ENCODE data around the gene TRIM28. TPM values are rescaled to one million over a fixed set of nuclear protein-coding genes. Genes with fewer than 3 reads are reported as not detected.
"Not testable (repeated sequence)": the region's sequence is repeated elsewhere in the genome, so short reads cannot be mapped to it uniquely, and the experiment has no call there.

The TRIM28 gene
- 579 and 1,015 TPM in 2 replicates for total RNA-seq (2014; rRNA removed; shearing (Covaris generic))

DNA sequence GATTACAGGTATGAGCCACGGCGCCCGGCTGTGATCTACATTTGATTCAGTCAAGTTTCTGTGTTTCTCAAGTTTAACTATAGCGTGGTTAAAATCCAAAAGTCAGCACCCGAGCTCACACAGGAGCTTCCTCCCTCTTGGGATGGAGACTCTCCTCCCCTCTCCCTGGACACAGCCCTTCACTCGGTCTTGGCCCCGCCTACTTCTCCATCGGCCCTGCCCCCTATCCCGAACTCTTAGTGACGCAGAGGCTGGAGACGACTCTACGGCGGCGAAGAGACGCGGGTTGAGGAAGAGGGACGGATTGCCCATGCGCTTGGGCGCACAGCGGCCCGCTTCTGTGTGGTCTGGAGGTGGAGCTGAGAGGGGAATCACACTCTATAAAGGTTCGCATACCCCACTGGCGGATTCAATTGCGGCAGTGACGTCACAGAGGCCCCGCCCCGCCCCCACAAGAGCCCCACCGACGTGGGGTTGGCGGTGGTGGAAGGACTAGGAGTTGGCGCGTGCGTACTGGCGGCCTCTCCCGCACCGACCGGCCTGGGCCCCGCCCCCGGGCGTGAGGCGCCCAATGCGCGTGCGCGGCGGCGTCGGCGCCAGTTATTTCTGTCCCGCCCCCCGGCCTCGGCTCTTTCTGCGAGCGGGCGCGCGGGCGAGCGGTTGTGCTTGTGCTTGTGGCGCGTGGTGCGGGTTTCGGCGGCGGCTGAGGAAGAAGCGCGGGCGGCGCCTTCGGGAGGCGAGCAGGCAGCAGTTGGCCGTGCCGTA, at the start of gene TRIM28:
TSS of gene TRIM28 (plus strand) at position 239 of the 765 bp plus-strand sequence. CDS start 694 bp downstream, outside the sequence.
- in situ Hi-C loops (cut with HindIII; ENCODE audit: low sequenced_read_pairs), result no loop called here
- peak; percentile 98 for DNase-seq (ENCODE audit: low spot score)

DNA sequence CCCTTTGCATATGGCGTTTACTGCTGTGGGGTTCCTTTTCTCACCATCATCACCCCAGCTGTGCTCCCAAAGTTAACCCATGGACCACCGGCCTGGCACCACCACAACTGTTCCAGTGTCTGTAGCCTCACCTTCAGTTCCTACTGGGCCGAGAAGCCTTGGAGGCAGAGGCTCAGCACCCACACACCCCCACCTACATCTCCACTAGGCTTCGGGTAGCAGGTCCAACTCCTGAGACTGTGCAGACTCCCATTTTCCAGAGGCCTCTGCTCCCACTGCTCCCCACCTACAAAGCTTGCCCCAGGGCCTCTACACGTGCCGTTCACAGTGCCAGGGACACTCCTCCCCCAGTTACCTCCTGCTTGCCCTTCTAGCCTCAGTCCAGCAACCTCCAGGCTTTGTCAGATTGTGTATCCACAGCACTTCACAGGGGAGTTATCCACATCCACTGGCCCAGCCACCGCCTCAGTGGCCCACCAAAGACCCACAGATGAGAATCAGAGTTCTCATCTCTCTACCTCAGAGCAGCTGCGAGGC, 46.2 kb upstream of the TRIM28 start:
- in situ Hi-C loops (cut with HindIII; ENCODE audit: low sequenced_read_pairs), result no loop called here
- DNase-seq (ENCODE audit: low spot score), result no peak

DNA sequence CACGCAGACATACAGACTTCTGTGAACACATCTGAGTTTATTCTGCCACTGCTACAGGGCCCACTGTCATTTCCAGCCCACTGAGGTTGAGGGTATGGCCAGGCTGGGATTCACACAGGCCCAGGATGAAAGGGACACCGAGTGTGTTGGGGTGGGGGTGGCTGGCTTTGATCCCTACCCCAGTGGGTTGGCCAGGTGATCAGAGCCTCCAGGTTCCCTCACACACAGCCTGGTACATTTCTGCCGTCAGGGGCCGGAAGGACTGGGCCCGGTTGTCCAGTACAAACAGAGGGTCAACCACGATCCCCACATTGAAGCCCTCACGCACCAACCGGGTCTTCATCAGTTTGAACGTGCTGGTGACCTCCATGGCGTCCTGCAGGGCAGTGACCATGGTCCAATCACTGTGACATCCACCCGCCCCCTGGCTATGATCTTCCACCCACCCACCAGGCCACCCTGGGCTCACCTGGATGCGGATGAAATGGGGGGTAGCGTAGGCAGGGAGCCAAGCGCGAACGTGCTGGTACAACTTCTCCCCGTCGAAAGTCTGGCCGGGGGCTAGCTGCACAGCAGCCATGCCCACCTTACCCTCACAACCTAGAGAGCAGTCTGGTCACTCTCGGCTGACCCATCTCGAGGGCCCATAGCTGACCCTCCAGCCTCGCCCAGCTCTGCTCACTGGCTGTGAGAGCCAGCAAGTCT, 45.4 kb upstream of the TRIM28 start:
- in situ Hi-C loops (cut with HindIII; ENCODE audit: low sequenced_read_pairs), result no loop called here
- no peak for DNase-seq (ENCODE audit: low spot score)

DNA sequence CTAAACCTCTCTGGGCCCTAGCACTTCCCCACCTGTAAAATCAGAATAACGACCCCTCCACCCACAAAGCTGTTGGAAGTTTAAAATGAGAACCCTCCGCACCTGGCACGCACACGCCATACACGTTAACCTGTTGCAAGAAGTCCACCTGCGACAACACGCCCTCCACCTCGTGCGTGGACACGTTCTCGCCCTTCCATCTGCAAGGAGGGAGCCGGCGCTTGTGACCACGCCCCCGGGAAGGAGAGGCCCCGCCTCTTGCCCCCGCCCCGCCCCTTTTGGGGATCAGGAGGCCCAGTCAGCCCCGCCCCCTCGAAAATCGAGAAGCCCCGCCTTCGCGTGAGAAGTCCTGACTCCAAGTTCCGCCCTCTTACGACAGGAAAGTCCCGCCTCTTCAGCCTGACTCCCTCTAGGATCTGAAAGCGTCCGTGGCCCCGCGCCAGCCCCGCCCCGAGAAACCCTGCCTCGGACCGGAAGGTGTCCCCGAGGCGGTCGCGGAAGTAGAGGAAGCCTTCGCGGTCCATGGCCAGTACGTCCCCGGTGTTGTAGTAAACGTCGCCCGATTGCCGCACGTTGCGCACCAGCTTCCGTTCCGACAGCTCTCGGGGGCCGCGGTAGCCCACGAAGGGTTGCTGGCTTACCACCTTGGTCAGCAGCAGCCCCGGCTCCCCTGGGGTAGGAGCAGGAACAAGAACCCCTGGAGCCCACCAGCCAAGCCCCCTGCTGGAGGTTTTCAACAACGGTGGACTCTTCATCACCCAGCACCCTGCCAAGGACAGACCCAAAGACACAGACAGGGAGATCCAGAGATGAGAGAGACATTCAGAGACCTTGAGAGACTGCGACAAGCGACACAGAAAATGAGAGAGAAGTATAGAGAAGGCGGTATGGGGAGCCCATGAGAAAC, 44.6 kb upstream of the TRIM28 start:
- in situ Hi-C loops (cut with HindIII; ENCODE audit: low sequenced_read_pairs), result no loop called here
- DNase-seq (ENCODE audit: low spot score), result peak; percentile 99

DNA sequence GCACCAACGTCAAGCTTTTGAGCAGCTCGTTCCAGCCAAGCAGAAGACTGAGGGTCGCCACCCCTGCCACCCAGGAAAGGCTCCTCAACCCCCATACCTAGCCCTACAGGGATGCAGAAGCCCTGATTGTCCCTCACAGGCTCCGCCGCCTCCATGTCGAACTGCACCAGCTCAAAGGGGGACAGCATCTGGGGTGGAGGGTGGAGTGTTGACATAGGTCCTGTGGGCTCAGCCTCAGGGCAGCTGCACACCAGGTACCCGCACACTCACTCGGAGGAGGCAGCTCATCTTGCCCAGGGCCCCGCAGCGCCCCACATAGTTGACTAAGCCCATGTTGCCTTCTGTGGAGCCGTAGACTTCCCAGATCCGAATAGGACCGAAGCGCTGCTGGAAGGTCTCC, 43.6 kb upstream of the TRIM28 start:
- in situ Hi-C loops (cut with HindIII; ENCODE audit: low sequenced_read_pairs), result no loop called here
- DNase-seq (ENCODE audit: low spot score), result no peak

DNA sequence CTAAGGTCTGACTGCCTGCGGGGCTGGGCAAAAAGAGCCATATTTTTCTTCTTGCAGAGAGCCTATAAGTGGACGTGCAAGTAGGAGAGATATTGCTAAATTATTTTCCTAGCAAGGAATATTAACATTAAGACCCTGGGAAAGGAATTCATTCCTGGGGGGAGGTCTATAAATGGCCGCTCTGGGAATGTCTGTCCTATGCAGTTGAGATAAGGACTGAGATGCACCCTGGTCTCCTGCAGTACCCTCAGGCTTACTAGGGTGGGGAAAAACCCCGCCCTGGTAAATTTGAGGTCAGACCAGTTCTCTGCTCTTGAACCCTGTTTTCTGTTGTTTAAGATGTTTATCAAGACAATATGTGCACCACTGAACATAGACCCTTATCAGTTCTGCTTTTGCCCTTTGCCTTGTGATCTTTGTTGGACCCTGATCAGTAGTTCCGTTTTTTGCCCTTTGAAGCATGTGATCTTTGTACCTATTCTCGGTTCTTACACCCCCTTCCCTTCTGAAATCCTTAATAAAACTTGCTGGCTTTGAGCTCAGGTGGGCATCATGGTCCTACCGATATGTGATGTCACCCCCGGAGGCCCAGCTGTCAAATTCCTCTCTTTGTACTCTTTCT, 36.2 kb upstream of the TRIM28 start:
- DNase-seq (ENCODE audit: low spot score); in situ Hi-C loops (cut with HindIII; ENCODE audit: low sequenced_read_pairs): not testable (repeated sequence)

DNA sequence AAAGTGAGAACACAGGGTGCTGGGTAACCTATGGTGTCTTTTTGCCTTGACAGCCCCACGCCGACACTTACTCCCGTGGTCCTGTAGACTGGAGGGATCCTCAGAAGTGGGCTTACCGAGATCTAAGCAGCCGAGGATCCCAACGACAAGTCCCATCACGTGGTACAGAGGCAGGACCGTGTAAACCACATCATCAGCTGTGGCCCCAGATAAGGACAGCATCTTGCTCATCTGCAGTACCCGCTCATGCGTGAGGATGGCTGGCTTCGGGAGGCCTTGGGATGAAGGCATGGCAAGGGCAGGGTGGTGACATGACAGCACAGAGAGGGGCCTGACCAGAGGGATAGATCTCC, 34.2 kb upstream of the TRIM28 start:
- in situ Hi-C loops (cut with HindIII; ENCODE audit: low sequenced_read_pairs), result no loop called here

DNA sequence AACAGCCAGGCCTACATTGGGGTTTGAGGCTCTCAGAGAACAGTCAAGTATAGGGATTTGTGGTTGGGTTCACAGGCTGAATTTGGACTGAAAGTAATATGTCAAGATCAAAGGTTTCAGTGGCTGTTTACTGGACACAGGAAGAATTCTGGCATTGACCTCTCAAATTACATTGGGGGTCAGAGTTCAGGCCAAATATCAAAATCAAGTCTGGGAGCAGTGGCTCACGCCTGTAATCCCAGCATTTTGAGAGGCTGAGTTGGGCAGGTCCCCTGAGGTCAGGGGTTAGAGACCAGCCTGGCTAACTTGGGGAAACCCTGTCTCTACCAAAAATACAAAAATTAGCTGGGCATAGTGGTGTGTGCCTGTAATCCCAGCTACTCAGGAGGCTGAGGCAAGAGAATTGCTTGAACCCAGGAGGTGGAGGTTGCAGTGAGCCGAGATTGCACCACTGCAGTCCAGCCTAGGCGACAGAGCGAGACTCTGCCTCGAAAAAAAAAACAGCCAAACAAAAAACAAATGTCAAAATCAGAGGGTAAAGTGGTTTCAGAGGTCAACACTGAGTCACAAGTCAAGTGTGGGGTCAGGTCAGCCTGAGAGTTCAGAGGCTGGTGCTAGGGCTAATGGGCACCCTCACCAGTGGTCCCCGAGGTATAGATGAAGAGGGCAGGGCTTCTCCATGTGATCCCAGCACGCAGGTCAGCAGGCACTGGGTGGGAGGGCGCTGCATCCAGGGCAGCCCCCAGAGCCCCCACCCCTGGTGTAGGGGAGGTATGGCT, 33.6 kb upstream of the TRIM28 start:
- no peak for DNase-seq (ENCODE audit: low spot score)
- in situ Hi-C loops (cut with HindIII; ENCODE audit: low sequenced_read_pairs), result no loop called here

More for the DNA sequence above, 34.2 kb upstream of the TRIM28 start:
- no peak for DNase-seq (ENCODE audit: low spot score)

DNA sequence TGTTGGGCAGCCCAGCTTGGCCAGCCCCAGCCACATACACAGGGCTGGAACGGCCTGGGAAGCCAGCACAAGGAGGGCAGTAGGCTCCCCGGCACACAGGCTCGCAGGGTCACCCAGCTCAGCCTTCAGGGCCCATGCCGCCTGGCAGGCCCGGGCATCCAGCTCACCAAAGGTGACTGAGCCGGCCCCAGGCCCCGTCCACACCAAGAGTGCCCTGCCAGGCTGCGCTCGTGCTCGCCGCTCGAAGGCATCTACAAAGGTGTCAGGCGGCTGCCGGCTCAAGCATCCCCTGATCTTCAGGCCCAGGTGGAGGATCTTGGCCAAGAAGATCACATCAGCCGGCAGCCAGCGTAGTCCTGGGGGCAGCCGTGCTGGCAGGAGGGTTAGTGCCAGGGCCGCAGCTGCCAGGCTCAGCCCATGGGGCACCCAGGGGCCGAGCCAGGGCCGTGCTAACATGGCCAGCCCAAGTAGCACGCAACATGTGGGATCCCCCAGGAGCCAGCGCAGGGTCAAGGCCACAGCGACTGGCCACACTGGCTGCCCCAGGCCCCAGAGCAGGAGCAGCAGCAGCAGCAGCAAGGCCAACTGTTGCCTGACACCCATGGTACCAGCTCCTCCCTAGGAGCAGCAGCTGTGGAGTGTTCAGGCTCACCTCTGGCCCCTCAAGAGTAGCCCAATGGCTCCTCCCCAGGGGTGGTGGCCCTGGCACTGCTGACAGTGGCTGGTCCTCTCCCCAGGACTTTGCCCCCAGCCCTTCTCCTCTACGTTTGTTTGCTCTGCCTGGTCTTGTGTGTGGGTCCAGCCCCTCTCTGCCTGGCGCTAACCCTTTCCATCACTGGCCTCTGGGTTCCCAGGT, 32.3 kb upstream of the TRIM28 start, which contains the start of gene SLC27A5:
TSS of gene SLC27A5 (minus strand) at position 640 of the 856 bp plus-strand sequence. CDS start at position 603, 37 bp downstream.
- no peak for DNase-seq (ENCODE audit: low spot score)
- in situ Hi-C loops (cut with HindIII; ENCODE audit: low sequenced_read_pairs), result no loop called here

DNA sequence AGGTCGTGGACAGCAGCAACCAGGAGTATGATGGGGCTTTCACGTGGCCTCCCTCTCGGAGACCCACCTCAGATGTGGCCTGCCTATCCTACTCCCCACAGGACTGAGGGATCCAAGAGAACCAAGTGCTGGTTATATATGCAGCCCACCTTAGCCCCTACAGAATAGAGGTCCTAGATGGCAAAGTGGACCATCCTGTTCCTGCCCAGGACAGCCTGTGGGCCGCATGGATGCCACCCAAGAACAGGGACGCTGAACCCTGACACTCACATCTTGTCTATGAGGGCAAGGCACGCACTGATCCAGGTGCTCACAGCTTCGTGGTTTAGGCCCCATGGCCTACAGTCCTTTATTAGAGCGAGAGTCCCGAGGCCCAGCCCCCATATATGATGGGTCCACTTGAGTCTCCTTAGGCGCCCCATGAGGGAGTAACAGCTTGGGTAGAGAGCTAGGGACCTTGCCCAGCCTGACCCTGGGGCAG, 30.6 kb upstream of the TRIM28 start:
- in situ Hi-C loops (cut with HindIII; ENCODE audit: low sequenced_read_pairs), result no loop called here
- no peak for DNase-seq (ENCODE audit: low spot score)

DNA sequence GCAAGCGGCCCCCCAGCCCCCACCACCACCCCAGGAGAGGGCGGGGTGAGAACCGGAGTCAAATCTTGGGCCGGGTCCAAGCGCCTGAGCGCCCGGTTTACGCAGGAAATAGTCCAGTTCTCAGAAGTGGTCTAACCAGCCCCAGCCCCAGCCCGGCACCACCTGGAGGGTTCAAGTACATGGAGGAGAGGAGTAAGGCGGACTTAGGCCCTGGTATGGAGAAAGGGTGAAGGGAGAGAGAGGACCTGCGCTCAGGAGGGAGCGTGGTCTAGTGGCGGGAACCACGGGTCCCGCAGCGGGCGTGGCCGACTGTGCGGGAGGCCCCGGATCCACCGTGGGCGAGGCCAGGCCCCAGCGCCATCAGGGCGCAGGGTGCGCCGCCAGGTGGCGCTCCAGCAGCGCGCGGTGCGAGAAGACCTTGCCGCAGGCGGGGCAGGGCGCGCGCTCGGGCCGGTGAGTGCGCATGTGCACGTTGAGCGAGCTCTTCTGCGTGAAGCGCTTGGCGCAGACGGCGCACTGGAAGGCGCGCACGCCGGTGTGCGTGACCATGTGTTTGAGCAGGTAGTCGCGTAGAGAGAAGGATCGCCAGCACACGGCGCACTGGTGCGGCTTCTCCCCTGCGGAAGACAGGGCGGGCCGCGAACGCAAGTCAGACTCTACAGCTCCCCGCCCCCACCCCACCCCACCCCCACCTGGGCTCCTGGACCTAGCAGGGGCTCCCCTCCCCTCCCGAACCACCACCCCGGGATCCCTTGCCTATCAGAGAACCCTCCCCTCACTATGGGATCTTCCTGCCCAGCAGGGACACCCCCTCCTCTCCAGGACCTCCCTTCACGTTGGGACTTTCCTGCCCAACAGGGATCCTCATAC, 29.9 kb upstream of the TRIM28 start:
- peak; percentile 83 for DNase-seq (ENCODE audit: low spot score)
- in situ Hi-C loops (cut with HindIII; ENCODE audit: low sequenced_read_pairs), result no loop called here

DNA sequence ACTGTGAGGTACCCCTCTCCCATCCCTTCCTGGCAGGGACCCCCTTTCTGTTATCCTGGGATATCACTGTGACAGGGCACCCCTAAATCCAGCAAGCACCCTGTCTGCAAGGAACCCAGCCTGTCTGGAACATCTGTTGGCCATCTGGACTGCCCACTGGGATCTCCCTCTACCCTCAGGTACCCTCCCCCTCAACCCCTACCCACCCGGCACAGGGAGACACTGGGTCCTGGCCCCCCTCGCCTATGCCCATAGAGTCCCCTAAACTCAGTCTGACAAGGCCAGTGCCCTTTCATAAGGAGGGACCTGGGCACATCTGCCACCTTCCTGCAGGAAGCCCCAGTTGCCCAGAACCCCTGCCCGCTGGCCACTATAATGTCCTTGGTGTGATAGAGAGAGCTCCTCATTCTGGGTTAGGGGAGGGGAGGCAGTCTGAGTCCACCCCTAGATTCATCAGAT, 29.3 kb upstream of the TRIM28 start:
- in situ Hi-C loops (cut with HindIII; ENCODE audit: low sequenced_read_pairs), result no loop called here
- DNase-seq (ENCODE audit: low spot score), result no peak

DNA sequence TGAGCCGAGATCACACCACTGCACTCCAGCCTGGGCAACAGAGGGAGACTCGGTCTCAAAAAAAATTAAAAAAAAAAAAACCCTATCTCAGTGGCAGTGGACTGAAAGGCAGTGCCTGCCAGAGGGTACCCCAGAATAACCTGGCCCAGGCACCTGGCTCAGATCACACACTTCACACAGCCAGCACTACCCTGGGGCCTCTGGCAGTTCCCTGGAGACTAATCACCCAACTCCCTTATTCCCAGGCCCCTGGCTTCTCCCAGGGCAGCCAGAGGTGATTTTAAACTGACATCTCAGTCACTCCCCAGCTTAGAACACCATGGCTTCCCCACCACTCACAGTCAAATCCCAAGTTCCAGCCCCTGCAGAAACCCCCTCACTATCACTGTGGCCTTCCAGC, 28.6 kb upstream of the TRIM28 start:
- in situ Hi-C loops (cut with HindIII; ENCODE audit: low sequenced_read_pairs), result no loop called here
- no peak for DNase-seq (ENCODE audit: low spot score)

DNA sequence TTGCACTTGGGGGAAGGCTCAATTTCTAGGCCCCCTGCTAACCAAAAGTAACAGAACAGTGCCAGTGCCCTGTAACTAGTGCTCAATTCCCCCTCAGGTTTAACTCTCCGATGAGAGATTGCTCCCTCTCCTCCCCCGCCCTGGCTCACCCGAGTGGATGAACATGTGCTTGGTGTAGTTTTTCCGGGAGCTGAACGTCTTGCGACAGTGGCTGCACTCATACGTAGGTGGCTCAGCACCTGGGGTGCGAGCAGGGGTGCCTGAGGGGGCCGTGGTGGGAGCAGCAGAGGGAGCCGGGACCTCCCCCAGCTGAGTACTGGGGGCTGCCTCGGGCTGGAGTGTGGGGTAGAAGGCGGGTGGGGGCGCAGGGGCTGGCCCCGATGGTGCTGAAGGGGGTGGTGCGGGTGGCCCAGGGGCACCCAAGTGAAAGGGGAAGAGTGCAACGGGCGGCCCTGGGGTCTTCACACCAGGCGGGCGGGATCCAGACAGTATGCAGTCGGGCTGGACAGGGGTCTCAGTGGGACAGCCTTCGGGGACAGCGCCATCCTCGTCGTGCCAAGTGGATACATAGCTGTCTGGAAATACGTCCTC, 27.5 kb upstream of the TRIM28 start:
- no peak for DNase-seq (ENCODE audit: low spot score)

DNA sequence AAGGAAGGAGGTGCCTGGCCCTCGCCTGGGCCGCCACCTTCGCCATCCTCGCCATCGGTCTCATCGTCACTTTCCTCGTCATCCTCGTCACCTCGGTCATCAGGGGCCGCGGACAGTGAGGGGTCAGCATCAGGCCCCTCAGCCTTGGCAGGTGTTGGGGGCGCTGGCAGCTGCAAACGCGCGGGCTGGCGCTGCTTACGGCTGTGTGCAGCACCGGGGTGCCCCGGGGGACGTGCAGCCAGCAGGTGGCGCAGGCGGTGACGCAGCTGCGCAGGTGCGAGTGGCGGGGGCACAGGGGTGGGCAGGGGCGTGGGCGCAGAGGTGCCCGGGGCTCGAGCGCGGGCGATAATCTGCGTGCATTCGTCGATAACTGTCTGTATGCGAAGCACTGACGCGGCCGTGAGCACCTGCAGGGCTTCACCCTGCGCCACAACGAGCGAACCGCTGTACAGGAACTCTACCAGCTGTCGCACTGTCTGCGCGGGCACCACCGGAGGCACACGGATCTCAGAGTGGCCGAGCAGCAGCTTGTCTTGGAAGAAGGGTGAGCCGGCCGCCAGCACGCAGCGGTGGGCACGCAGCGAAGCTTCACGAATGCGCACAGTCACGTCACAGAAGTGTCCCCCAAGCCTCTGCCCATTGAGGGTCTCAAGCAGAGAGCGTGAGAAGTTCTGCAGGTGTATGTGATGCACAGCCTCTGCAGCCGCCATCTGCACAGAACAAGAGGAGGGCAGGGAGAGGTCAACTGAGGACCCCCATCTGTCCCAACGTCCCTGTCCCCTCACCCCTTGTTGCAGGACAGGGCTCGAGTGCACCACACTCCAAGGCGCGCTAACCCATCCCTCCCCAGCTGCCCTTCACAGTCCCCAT, 26.7 kb upstream of the TRIM28 start:
- in situ Hi-C loops (cut with HindIII; ENCODE audit: low sequenced_read_pairs), result no loop called here
- DNase-seq (ENCODE audit: low spot score), result no peak

More for the DNA sequence above, 27.5 kb upstream of the TRIM28 start:
- in situ Hi-C loops (cut with HindIII; ENCODE audit: low sequenced_read_pairs), result no loop called here

Measured in G401 (cell line).